GM19023 (cell line): ENCODE data around the gene ANKRD33.

Experiments
- ATAC-seq: cut with Tn5 transposase; IDR thresholded peaks from one replicate; pipeline ENCODE4 v1.9.1; 2021; ENCODE audit warnings: mild to moderate bottlenecking, moderate library complexity; ENCODE audit not compliant: unreplicated experiment

ANKRD33 gene

DNA sequence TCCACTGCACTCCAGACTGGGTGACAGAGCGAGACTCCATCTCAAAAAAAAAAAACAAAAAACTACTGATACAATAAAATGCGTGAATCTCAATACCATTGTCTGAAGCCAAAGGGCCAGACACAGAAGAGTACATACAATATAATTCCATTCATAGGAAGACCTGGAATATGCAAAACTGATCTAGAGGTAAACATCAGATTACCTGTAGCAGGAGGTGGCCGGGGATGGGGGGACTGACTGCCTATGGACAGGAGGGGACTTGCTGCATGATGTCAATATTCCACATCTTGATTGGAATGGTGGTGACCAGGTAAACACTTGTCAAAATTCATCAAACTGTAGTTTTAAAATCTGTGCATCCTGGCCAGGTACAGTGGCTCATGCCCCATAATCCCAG is 26.9 kb upstream of the ANKRD33 start:
- no peak for ATAC-seq

DNA sequence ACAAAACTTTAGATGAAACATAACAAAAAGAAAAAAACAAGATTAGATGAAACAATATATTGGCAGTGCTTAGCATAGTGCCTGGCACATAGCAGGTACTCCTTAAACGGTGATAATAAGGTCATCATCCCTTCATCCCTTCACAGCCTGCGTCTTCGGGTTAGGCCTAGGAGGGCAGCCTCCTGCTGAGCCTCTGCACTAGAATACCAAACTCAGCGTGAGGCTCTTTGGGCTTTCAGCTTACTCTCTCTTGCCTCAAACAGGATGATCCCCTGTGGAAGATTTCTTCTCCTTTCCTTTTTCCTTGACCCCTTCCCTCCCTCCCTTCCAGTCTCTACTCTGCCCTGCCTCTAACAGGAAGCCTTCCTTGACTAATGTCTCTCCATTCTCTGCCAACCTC is 25.0 kb upstream of the ANKRD33 start:
- ATAC-seq = no peak

DNA sequence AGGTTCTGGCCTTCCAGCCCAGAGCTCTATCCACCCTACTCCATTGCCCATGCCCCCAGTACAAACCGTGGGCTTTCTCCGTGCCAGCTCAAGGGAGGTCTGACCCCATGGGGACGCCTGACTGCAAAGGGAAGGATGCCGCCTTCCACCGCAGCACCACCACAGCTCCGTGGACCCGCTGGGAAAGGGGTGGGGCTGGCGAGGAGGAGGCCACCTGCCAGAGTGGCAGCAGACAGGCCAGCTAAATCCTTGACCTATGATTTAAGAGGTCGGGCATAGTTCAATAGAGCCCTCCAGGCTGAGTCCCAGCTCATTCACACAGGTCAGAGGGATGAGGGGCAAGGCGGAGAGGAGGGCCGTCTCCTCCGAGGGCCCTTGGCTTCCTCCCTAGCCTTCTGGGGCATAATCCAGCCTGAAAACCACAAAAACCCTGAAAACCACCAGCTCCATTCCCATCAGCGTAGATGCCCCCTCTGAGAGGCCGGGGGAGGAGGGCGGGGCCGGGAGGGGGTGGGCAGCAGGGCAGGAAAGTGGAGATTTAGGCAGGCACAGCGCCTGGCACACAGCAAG is 24.5 kb upstream of the ANKRD33 start:
- ATAC-seq = no peak

DNA sequence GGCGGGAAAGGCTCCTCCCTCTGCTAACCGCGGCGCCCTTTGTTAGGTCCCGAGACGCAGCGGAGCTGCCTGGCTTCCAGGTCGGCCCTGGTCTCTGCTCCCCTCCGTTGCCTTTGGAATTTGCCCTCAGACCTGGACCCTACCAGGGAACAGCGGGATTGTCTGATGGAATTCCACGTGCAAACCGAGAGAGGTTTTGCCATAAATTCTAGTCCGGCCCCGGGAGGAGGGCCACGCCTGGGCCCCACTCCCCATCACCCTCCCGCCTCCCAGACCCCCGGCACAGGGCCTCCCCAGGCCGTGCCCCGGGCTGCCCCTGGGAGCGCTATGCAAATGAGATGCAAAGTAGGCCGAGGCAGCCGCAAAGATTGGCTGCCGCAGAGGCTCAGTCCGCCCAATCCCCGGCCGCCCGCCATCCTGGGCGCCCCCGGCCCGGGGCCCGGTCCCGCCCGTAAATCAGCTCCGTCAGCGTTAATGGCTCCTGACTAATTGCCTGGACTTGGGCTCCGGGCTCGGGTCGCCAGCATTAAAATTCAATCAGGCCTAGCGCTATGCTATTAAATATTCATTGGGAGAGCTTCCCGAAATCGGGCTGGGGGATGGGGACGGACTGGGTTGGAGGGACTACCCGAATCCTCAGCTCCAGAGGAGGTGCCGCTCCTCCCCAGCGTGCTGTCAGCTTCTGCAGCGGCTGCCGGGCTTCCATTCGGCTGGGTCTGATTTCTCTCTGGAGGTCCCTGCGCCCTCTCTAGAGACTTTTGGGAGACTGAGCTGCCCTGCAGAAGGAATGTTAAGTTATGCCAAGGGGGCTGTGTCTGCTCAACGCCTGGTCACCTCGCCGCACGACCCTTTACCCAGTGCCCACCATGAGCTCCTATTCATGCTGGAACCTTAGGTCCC is 23.7 kb upstream of the ANKRD33 start:
- no peak for ATAC-seq

DNA sequence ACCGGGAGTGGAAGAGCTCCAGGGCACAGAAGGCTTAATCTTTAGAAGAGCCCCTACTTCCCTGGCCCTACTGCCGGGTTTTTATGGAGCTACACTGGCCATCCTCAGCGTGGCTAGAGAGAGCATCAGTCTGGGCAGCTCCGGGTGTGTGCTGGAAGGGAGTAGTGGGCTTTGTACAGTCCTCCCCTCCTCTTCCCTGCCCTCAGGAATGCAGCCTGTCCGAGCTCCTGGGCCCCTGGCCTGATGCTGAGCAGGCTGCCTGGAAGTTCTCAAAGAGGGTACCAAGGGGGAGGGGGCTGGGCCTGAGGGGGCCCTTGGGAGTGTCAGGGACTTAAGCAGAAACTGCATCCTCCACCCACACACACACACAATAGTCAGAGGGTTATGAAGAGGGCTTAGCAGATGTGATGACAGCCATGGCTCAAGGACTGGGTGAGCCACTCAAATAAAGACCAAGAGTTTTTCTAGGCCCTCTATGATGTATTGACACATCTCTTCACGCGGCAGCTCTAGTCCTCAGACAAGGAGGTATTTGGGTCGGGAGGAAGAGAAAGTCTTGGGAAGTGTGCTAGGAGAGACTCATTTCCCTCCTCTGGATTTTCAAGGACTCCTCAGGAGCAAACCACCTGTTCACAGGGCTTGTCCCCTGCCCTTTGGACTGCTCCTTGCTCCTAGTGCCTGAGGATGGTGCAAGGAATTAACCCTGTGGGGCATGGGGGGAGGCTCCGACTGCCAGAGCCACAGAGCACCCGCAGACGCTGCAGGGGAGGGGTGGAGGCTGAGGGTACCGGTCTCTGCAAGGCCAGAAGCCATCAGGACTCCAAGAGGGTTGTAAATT is 22.9 kb upstream of the ANKRD33 start:
- no peak for ATAC-seq

DNA sequence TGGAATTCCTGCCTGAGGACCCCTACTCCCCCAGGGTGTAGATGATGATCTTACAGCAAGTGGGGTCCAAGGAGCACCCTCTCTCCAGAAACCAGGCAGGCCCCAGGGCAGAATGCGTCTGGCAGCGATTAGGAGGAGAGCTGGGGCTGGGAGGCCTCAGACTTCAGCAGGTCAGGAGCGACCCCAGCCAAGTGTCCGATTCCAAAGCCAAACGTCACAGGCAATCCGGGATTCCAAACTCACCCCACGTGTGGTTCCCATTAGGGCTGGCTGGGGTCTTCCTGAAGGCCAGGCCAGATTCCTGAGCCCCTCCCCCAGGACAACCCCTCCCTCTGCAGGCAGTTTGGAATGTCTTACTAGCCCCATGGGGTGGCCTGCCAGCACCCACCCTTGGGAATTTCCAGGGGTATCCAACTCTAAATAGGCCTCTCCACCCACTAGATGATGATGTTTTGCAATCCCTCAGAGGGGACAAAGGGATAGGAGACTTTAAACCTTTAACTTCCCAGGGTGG is 22.1 kb upstream of the ANKRD33 start:
- no peak for ATAC-seq

DNA sequence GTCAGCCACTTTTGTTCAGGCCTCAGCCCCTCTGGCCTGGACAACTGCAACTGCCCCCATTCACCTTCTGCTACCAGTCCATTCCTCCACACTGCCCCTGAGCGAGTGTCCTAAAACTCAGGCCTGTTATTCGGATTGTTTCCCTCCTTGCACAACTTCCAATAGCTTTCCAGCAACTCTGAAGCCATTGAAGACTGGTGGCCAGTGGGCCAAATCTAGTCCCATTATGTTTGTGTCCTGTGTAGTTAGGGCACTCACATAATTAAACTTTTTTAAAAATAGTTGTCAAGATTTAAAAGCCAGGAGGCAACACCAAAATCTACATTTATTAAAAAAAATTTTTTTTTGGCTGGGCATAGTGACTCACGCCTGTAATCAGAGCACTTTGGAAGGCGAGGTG is 21.6 kb upstream of the ANKRD33 start:
- no peak for ATAC-seq

DNA sequence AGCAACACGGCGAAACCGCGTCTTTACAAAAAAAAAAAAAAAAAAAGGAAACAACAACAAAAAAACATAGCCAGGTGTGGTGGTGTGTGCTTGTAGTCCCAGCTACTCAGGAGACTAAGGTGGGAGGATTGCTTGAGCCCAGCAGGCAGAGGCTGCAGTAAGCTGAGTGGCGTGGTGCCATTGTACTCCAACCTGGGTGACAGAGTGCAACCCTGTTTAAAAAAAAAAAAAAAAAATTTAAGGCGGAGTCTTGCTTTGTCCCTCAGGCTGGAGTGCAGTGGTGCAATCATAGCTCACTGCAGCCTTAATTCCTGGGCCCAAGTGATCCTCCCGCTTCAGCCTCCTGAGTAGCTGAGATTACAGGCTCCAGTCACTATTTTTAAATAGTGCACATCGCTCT is 21.1 kb upstream of the ANKRD33 start:
- no peak for ATAC-seq

DNA sequence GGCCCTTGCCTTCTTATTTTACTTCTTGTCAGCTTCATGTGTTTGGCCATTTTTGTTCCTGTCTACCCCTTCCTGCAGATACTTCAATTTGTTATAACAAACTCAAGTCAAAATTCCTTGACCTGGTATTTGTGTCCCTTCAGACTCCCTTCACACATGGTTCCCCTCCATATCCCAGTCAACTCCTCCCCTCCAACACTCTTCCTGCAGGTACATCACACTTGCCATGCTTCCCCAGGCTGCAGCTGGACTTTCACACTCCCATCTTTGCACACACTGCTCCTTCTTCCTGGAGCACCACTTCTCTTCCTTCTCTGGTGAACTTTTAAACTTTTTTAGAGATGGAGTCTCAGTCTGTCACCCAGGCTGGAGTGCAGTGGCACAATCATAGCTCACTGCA is 20.5 kb upstream of the ANKRD33 start:
- no peak for ATAC-seq

DNA sequence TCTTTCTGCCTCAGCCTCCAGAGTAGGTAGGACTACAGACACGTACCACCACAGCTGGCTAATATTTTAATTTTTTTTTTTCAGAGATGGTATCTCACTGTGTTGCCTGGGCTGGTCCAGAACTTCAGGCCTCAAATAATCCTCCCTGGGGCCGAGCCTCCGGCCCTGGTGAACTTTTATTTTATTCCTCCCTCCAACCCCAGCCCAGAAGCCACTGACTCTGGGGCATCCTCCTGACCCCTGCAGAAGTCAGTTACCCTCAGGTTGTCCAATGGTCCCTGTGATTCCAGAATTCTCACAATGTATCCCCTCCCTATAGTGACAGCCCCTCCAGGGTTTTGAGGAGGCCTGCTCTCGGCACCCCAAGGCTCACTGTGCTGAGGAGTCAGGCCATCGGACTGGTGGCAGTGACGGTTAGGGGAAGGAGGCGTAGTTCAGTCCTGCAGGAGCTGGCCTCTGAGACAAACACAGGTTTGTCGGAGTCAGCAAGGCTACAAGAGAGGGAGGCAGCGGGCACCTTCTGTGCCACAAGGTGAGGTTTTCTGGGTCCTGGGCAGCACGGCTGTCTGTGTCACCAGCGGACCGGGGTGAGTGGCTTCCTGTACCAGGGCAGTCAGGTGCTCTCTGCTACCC is 20.0 kb upstream of the ANKRD33 start:
- no peak for ATAC-seq

DNA sequence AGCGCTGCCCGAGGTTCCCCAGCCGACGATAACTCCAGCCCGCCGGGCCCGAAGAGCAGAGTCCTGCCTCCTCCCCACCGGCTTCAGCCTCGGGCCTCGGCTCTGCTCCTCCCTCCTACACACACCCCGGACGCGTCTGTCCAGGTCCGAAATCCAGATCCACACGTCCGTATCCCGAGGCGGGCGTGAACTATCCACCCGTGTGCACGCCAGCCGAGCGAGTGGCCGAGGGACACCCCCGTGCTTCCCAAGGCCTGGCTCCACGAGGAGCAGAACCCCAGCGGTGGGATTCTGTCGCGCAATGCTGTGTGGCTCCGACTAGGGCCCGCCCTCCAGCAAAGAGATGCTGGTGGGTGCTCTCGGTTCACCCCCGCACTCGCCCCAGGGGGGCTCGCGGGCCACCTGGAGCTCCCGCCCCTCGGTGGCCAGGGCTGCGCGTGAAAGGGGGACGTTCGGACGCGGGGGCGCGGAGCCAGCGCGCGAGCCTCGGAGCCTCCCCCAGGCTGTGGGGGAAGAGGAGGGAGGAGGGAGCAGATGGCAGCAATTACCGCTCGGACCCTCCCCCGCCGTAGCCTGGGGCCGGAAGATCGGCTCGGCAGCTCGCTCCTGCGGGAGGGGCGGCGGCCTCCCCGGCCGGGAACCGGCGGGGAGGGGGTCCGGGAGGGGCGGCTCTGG is 18.9 kb upstream of the ANKRD33 start:
- ATAC-seq = no peak

DNA sequence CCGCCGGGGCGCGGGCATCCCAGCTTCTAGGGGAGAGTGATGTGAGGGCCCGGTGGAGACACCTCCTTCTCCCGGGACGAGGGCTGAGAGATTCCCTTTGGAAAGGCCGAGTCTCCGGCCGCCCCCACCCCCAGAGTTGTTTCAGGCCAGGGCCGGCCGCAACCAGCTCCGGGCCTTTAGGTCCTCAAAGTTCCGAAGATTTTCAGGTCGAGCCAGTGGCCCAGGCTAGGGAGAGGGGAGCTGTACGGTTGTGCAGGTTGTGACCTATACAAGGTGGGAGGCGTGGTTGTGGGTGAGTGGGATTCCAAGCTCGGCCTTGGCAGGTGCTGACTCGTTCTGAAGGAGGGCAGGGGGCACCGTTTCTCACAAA is 18.4 kb upstream of the ANKRD33 start:
- ATAC-seq = no peak

DNA sequence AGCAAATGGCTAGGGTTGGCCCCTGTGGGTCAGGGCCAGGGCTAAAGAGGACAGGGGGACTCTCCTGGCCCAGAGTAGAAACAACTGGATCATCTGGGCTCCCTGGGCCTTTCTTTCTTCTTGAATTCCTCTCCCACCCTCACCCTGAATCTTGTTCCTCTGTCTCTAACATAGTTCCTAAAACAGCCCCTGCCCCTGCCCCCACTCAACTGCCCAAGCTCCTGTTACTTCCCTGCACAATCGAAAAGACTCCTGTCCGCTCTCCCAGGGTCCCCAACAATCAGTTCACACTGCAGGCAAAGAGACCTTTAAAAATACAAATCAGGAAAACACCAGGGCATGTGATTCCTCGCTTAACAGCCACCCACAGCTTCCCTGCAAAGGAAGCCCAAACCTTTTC is 18.0 kb upstream of the ANKRD33 start:
- no peak for ATAC-seq

DNA sequence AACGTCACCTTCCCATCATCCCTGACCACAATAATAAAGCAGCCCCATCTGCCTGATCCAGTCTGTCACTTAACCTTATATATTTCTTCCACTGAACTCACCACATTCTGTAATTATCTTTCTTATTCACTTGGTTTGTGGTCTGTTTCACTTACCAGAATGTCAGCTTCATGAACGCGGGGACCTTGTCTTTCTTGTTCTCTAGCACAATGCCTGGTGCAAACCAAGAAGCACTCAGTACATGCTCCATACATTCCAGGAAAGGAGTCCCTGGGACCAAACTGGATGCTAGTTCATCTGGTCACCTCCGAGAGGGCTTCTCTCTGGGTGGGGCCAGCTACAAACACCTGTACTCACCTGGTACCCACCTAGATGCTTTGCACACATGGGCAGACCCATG is 17.4 kb upstream of the ANKRD33 start:
- ATAC-seq = no peak

DNA sequence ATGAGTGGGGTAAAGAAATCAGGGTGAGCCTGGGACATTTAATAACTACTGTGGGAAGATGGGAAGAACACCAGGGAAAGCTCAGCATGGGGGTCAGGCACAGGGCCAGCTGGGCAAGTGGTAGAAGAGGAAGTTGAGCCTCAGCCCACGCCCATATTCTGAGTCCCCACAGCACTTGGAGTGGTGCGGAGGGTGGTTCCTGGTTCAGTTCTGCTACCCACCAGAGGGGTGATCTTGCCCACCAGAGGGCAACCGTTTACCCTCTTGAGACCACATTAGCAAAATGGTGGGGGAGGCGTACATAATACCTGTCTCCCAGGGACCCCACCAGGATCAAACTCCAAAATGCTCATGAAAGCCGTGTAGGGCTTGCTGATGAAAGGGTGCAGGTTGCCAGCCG is 16.8 kb upstream of the ANKRD33 start:
- ATAC-seq = no peak

DNA sequence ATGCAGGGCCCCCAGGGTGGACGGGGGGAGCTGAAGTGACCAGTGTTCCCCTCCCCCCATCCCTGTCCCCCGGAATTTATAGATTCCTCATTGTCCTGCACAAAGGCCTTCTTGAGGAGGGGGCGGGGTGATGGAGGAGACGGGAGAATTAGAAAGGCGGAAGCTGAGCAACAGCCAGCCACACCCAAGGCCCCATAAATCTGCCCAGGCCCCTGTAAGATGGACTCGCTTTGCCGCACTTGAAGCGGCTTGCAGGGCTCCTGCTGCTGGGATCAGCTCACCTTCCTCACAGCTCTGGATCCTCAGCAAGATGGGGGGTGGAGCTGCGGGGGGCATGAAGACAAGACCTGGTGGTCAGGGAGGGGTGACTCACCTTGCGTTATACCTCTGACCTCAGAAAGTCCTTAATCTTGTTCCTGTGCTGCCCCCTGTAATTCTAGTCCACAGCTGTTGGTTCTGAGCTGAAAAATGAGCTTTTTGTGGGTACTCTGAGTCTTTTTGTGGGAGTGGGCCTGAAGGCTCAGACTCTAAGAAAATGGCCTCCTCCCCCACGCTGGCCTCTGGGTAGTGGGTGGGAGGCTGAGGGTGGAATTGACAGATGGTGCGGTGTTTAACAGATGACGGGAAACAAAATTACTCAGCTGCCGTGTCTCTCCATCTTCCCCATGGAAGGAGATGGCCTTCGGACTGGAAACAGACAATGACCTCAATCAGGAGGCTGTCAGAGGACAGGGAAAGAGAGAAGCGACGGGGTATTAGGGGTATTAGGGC is 15.8 kb upstream of the ANKRD33 start:
- no peak for ATAC-seq

DNA sequence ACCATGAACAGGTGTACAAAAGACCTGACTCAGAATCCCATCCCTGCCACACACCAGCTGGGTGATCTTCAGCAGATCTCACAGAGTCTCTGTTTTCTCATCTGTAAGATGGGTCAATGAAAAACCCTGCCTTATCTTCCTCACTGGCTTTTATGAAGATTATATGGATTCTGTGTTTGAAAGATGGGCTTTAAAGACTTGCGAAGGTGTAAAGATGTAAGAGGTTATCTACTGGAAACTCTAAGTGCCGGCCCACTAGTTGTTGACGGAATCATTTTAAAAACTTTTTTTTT is 15.3 kb upstream of the ANKRD33 start:
- no peak for ATAC-seq

DNA sequence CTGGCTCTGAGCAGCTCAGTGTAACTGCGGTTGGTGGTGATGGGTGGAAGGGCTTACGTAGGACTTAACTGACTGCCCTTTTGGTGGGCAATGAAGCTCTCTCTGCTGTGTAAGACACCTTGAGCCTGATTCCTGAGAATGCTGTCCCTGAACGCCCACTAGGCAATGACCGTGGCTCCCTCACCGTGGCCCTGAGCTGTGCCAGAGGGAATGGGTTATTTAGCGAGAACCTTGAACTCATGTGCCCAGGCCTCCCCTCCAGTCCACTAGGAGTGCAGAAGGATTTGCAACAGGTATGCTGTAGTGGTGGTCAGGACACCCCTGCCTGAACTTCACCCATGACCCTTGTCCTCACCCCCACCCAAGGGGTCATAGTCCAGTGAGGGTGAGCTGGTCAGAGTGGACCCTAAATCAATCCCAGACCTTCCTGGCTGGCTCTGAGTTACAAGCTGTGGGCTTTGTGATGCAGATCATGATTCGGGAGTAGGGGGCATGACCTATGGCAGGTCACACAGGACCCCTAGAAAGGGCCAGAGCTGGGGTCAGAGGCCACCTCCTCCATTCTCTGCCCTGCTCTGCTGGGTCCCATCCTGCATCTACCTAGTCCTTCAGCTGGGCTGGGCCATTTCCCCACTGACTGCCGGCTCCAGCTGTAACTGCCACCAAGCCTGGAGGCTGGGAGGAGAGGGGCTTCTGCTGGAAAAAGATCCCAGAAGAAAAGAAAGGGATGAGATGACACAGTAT is 14.5 kb upstream of the ANKRD33 start:
- ATAC-seq = no peak

DNA sequence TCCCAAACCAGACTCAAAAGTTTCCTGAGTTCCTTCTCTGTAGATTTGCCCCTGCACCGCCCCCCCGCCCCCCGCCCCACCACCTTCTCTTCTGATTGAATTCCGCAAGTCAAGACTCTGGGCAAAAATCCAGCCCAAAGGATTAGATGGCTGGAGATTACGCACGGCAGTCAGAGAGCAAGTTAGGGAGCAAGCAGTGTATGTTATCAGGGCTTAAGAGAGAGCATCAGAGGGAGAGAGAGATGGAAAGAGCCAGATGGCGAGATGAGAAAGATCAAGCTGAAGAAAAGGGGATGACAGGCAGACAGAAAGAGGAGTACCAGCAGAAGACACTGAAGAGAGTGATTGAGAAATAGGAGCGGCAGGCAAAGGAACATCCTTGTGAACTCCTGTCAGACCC is 13.9 kb upstream of the ANKRD33 start:
- no peak for ATAC-seq
